ENCODE measurements around the gene ZDHHC24.

The ZDHHC24 gene

GRCh38 chr11:66559142-66559865 is 13.5 kb upstream of the ZDHHC24 start:
- DNase-seq (ENCODE audit: extremely low read depth, low read depth): no peak
- TF ChIP-seq CTCF (IDR thresholded peaks at IDR 0.05; ENCODE audit: low read depth, low read length): no peak

GRCh38 chr11:66557733-66558326 is 12.0 kb upstream of the ZDHHC24 start:
- no peak for TF ChIP-seq CTCF (IDR thresholded peaks at IDR 0.05; ENCODE audit: low read depth, low read length)
- no peak for DNase-seq (ENCODE audit: extremely low read depth, low read depth)

- no peak for TF ChIP-seq CTCF (IDR thresholded peaks at IDR 0.05; ENCODE audit: low read depth, low read length)
- no peak for DNase-seq (ENCODE audit: extremely low read depth, low read depth)
These were observed 10.2 kb upstream of the ZDHHC24 start for GRCh38 chr11:66556086-66556485.

- DNase-seq (ENCODE audit: extremely low read depth, low read depth): no peak
- no peak for TF ChIP-seq CTCF (IDR thresholded peaks at IDR 0.05; ENCODE audit: low read depth, low read length)
These were observed 9.6 kb upstream of the ZDHHC24 start for GRCh38 chr11:66555416-66555815.

- no peak for TF ChIP-seq CTCF (IDR thresholded peaks at IDR 0.05; ENCODE audit: low read depth, low read length)
- no peak for DNase-seq (ENCODE audit: extremely low read depth, low read depth)
These were observed 8.8 kb upstream of the ZDHHC24 start for GRCh38 chr11:66554602-66555001.

- TF ChIP-seq CTCF (IDR thresholded peaks at IDR 0.05; ENCODE audit: low read depth, low read length): no peak
These were observed 5.0 kb upstream of the ZDHHC24 start for GRCh38 chr11:66550887-66551286.

GRCh38 chr11:66549696-66550095 is 3.8 kb upstream of the ZDHHC24 start:
- no peak for TF ChIP-seq CTCF (IDR thresholded peaks at IDR 0.05; ENCODE audit: low read depth, low read length)
- DNase-seq (ENCODE audit: extremely low read depth, low read depth): no peak

More at GRCh38 chr11:66550887-66551286, 5.0 kb upstream of the ZDHHC24 start:
- DNase-seq (ENCODE audit: extremely low read depth, low read depth): no peak
